SK-N-SH (cell line): ENCODE results near the gene UBC.

Source experiments
- EP300 ChIP-seq, 2 experiments: IDR thresholded peaks; 2 replicates each; pipeline versions ENCODE4 v1.4.0 to v1.6.1; 2012; ENCODE audit warnings: borderline replicate concordance in 1 of 2, low read depth in 1 of 2, low read length in 1 of 2
- NFIC ChIP-seq: IDR thresholded peaks from 2 replicates; pipeline ENCODE4 v1.4.0; 2012; ENCODE audit warnings: borderline replicate concordance
- TF ChIP-seq, protein P1 (sequence below): fragments of 200-600 bp; sonication (generic); IDR thresholded peaks from 2 replicates; pipeline ENCODE4 v1.6.1; 2017; ENCODE audit warnings: antibody characterized with exemption, mild to moderate bottlenecking, moderate library complexity
- TF ChIP-seq, protein P2 (sequence below): IDR thresholded peaks from 2 replicates; pipeline ENCODE4 v1.4.0; 2012; ENCODE audit warnings: low read depth, borderline replicate concordance
- TF ChIP-seq, protein P3 (sequence below): IDR thresholded peaks from 2 replicates; pipeline ENCODE4 v1.4.0; 2012; ENCODE audit warnings: low read depth, borderline replicate concordance
- TF ChIP-seq, protein P4 (sequence below): IDR thresholded peaks from 2 replicates; pipeline ENCODE4; 2012

GRCh38 chr12:124928912-124929530 is 14.6 kb upstream of the UBC start:
- TF ChIP-seq, protein P1, sequence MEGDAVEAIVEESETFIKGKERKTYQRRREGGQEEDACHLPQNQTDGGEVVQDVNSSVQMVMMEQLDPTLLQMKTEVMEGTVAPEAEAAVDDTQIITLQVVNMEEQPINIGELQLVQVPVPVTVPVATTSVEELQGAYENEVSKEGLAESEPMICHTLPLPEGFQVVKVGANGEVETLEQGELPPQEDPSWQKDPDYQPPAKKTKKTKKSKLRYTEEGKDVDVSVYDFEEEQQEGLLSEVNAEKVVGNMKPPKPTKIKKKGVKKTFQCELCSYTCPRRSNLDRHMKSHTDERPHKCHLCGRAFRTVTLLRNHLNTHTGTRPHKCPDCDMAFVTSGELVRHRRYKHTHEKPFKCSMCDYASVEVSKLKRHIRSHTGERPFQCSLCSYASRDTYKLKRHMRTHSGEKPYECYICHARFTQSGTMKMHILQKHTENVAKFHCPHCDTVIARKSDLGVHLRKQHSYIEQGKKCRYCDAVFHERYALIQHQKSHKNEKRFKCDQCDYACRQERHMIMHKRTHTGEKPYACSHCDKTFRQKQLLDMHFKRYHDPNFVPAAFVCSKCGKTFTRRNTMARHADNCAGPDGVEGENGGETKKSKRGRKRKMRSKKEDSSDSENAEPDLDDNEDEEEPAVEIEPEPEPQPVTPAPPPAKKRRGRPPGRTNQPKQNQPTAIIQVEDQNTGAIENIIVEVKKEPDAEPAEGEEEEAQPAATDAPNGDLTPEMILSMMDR = no peak
- TF ChIP-seq, protein P2, sequence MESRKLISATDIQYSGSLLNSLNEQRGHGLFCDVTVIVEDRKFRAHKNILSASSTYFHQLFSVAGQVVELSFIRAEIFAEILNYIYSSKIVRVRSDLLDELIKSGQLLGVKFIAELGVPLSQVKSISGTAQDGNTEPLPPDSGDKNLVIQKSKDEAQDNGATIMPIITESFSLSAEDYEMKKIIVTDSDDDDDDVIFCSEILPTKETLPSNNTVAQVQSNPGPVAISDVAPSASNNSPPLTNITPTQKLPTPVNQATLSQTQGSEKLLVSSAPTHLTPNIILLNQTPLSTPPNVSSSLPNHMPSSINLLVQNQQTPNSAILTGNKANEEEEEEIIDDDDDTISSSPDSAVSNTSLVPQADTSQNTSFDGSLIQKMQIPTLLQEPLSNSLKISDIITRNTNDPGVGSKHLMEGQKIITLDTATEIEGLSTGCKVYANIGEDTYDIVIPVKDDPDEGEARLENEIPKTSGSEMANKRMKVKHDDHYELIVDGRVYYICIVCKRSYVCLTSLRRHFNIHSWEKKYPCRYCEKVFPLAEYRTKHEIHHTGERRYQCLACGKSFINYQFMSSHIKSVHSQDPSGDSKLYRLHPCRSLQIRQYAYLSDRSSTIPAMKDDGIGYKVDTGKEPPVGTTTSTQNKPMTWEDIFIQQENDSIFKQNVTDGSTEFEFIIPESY = no peak
- TF ChIP-seq EP300 (IDR thresholded peaks at IDR 0.05; ENCODE audit: borderline replicate concordance in 1 of 2, low read depth in 1 of 2, low read length in 1 of 2) (no peak), NFIC (no peak)
- TF ChIP-seq, protein P3, sequence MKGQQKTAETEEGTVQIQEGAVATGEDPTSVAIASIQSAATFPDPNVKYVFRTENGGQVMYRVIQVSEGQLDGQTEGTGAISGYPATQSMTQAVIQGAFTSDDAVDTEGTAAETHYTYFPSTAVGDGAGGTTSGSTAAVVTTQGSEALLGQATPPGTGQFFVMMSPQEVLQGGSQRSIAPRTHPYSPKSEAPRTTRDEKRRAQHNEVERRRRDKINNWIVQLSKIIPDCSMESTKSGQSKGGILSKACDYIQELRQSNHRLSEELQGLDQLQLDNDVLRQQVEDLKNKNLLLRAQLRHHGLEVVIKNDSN = no peak
- TF ChIP-seq, protein P4, sequence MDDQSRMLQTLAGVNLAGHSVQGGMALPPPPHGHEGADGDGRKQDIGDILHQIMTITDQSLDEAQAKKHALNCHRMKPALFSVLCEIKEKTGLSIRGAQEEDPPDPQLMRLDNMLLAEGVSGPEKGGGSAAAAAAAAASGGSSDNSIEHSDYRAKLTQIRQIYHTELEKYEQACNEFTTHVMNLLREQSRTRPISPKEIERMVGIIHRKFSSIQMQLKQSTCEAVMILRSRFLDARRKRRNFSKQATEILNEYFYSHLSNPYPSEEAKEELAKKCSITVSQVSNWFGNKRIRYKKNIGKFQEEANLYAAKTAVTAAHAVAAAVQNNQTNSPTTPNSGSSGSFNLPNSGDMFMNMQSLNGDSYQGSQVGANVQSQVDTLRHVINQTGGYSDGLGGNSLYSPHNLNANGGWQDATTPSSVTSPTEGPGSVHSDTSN = no peak
